Natural killer cell treated with Interleukin-12 subunit alpha and Interleukin-12 subunit beta and Interleukin-15 and Interleukin-18, amount 100 ng/mL, for 72 hours (primary cell): ENCODE data around the gene TMEM100. TPM values are rescaled to one million over a fixed set of nuclear protein-coding genes. Genes with fewer than 3 reads are reported as not detected.

Source experiments
- ATAC-seq, 2 donors: fragments of 150-1000 bp; cut with Tn5 transposase in 1 of 2; sonication (Bioruptor Pico), chemical (Tn5 transposase) in 1 of 2; 2 replicates each; pipeline ENCODE4 v1.10.0; 2021
- DNase-seq: peaks from one replicate; pipeline ENCODE4 v3.0.0; 2022; ENCODE audit warnings: low spot score
- H3K27ac Mint-ChIP-seq, 2 donors: 1 replicate in 1 of 2; 2 replicates in 1 of 2; pipeline ENCODE4 v1.8.0; 2022; ENCODE audit warnings: mixed read lengths in 2 of 2, mild to moderate bottlenecking in 1 of 2, moderate library complexity in 1 of 2
- H3K27me3 Mint-ChIP-seq, 2 donors: 1 replicate in 1 of 2; 2 replicates in 1 of 2; pipeline ENCODE4 v1.8.0; 2022; ENCODE audit warnings: mixed read lengths in 2 of 2
- H3K36me3 Mint-ChIP-seq: one replicate; pipeline ENCODE4 v1.8.0; 2022; ENCODE audit warnings: mixed read lengths
- H3K4me1 Mint-ChIP-seq, 2 donors: 1 replicate in 1 of 2; 2 replicates in 1 of 2; pipeline ENCODE4 v1.8.0; 2022; ENCODE audit warnings: low read depth in 2 of 2, mixed read lengths in 2 of 2, mild to moderate bottlenecking in 1 of 2
- H3K4me3 Mint-ChIP-seq: one replicate; pipeline ENCODE4 v1.8.0; 2022; ENCODE audit warnings: mixed read lengths
- H3K9me3 Mint-ChIP-seq: 2 replicates; pipeline ENCODE4 v1.8.0; 2022; ENCODE audit warnings: mixed read lengths
- total RNA-seq, 2 donors: library from RNA; stranded (reverse); gene quantifications; one replicate each; pipeline ENCODE4 v1.2.3, GENCODE V29; 2022

The TMEM100 gene
- total RNA-seq, 2 donors from 2014 or later: not detected

DNA sequence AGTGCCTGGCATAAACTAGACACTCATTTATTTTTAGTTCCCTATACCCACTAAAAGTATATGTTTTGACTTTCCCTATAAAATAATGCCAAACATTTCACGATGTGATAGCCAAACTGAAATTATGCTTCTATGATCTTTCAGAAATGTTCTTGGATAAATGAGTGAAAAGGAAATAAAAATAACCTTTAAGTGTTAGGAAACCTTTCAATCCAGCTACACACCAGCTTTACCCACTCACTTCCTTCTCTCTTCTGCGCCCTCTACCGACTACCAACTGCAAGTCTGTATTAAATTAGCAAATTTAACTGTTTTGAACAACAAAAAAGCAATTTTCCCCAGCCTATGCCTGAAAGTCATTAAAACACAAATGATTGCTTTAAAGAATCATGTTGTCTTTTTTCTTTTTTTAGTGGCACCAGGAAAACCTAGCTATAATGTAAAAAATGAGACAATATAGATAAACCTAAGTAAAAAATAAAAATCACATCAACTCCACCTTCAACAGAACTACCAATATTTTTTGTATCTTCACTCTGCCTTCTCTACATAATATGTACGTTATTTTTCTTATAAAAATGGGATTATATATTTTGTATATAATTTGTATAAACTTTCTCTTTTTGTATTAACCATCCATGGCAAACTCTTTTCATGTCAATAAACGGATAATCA, 13.2 kb upstream of the TMEM100 start:
- no peaks in the 10 kb centered on the region for H3K9me3 Mint-ChIP-seq
- peaks cover 29 to 36% of the 10 kb centered on the region in 2 donors for H3K27me3 Mint-ChIP-seq
- peaks cover 0 to 10% of the 10 kb centered on the region in 2 donors for H3K4me1 Mint-ChIP-seq
- no peaks in the 10 kb centered on the region for H3K36me3 Mint-ChIP-seq
- H3K4me3 Mint-ChIP-seq: no peak overlapping the region
- ATAC-seq: no peak
- no peak for DNase-seq
- H3K27ac Mint-ChIP-seq: no peak overlapping the region

DNA sequence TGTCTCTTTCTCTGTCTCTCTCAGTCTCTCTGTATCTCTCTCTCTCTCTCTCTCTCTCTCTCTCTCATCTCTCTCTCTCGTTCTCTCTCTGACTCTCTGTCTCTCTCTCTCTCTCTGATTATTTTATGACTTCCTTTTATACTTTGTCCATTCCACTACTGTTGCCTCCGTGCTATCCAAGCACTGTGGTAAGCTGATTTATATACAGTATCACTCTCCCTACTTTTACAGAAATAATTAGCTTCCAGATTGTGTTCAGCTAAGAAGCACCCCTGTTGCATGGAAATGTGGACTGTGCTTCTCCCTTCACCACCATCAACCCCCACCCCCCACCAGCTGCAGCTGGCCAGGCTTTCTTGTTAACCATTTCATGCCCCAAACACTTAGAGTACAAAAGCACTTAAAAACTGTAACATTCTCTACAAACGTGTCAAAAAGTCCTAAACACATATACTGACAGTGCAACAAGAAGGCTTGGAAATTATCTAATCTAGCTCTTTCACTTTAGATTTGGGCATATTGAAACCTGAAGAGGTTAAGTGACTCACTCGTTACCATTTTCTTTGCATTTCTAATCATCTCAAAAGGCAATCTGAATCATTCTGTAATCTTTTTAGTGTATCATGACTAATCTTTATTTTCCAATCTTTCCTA, 11.6 kb upstream of the TMEM100 start:
- DNase-seq (no peak), ATAC-seq (peak in 1 of 2 donors; percentile 78)
- Mint-ChIP-seq H3K27me3 (peaks cover 24 to 27% of the 10 kb centered on the region in 2 donors), H3K4me3 (peak overlapping the region; percentile 72), H3K9me3 (no peaks in the 10 kb centered on the region), H3K4me1 (peaks cover 0 to 10% of the 10 kb centered on the region in 2 donors), H3K27ac (peak overlapping the region in 1 of 2 donors; percentile 61), H3K36me3 (no peaks in the 10 kb centered on the region)

DNA sequence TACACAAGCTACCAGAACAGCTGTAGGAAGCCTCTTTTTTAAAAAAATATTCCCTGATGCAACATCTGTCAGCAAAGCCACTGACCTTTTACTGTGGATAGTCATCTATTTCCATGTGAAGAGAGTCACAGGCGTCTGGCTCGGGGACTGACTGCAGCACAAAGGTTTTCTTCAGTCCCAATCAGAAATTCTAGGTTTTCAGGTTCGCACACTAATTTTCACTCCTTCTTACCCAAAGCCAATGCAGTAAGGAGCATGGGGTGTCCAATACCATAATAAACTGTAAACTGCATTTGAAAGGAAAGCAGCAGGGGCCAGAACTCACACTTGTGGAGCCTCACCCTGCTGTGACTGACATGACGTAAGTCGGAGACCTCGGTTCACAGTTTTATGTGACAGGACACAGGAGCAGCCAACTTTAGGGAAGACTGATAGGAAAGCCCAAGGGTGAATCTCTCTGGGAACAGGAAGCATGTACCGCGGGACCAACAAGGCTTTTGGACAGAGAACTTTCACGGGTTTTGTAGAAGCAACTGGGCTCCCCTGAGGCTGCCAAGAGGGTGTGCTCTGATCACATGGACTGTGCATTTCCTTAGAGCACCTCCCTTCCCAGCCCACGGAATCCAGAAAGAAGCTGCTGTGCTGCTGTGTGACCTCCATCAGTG, 9.1 kb upstream of the TMEM100 start:
- Mint-ChIP-seq H3K27me3 (peaks cover 37 to 45% of the 10 kb centered on the region in 2 donors), H3K27ac (no peak overlapping the region), H3K4me1 (peaks cover 0 to 10% of the 10 kb centered on the region in 2 donors), H3K4me3 (no peak overlapping the region), H3K36me3 (no peaks in the 10 kb centered on the region), H3K9me3 (no peaks in the 10 kb centered on the region)
- DNase-seq: no peak
- no peak for ATAC-seq

DNA sequence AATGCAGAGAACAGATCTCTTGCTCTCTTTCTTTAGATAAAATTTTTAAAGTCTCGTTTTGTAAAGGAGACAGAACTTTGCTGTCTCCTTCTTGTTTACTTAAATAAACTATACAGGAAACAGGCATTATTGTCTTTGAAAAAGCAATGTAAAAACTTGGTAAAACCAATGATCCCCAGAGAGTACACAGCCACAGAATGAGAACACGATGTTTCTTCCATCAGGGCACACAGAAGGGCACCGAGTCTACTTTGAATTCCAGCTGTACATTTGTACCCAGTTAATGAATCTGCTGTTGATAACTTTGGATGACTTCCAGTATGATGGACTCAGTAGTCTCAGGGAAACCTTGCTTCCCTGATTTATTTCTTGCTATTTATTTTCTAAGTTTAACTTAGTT, 8.1 kb upstream of the TMEM100 start:
- no peak for ATAC-seq

DNA sequence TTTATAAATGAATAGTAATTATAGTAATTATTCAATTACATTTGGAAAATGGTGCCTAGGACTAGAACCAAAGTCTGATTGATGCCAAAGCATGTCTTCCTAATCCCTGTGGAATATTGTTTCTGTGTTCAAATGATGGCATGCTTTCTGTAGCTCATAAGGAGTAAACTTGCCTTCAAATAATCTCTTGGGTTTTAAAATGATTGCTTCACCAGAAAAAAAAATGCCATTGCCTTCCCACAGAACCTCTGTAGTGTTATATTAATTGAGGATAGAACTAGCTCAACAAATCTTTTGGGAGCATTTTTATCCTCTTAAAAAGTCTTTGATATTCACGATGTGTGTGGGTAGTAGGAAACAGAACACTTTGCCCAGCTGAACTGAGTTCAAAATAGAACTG, 7.7 kb upstream of the TMEM100 start:
- H3K9me3 Mint-ChIP-seq: no peaks in the 10 kb centered on the region
- no peak overlapping the region for H3K4me3 Mint-ChIP-seq
- H3K27me3 Mint-ChIP-seq: peaks cover 39 to 49% of the 10 kb centered on the region in 2 donors
- DNase-seq (no peak), ATAC-seq (no peak)
- no peaks in the 10 kb centered on the region for H3K36me3 Mint-ChIP-seq
- no peak overlapping the region for H3K27ac Mint-ChIP-seq
- H3K4me1 Mint-ChIP-seq: peaks cover 0 to 10% of the 10 kb centered on the region in 2 donors

More for the DNA sequence above, 8.1 kb upstream of the TMEM100 start:
- H3K9me3 Mint-ChIP-seq: no peaks in the 10 kb centered on the region
- peaks cover 40 to 49% of the 10 kb centered on the region in 2 donors for H3K27me3 Mint-ChIP-seq
- H3K27ac Mint-ChIP-seq: no peak overlapping the region
- H3K4me3 Mint-ChIP-seq: no peak overlapping the region
- H3K36me3 Mint-ChIP-seq: no peaks in the 10 kb centered on the region
- no peak for DNase-seq
- peaks cover 0 to 10% of the 10 kb centered on the region in 2 donors for H3K4me1 Mint-ChIP-seq

DNA sequence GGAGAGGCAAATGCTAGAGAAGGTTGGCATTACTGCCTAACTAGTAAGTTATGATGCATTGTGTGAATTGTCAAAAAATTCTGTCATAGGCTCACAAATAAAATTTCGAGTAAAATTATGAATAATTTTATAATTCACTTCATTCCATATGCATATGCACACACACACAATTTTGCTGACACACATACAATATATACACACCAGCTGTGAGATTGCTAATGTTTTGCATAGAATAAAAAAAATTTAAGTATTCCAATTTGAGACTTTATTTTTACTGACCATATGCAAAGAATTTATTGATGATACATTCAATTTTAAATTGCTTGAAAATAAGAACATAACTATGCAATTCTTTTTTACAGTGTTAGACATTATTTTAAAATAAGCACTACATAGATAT, 6.8 kb upstream of the TMEM100 start:
- Mint-ChIP-seq H3K27me3 (peaks cover 43 to 54% of the 10 kb centered on the region in 2 donors), H3K27ac (no peak overlapping the region), H3K4me3 (no peak overlapping the region), H3K36me3 (no peaks in the 10 kb centered on the region), H3K9me3 (no peaks in the 10 kb centered on the region), H3K4me1 (peaks cover 0 to 9% of the 10 kb centered on the region in 2 donors)
- ATAC-seq: no peak
- DNase-seq: no peak

DNA sequence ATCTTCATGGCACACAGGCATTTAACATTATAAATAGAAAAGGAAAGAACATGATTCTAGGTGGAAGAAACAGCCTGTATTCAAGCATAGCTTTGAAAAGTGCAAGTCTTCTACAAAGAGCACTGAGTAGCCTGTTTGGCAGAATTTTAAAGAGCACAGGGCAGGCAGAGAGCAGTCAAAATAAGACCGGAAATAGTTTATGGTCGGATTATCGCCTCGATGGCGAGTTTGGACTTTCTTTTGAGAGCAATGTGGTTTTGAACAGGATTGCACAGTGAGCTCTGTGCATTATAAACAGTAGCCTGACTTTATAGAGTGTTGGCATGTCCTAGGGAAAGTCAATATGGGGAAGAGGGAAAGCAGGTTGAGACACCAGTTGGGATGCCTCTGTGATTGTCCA, 6.2 kb upstream of the TMEM100 start:
- Mint-ChIP-seq H3K27me3 (peaks cover 38 to 48% of the 10 kb centered on the region in 2 donors), H3K4me1 (peaks cover 0 to 2% of the 10 kb centered on the region in 2 donors), H3K9me3 (no peaks in the 10 kb centered on the region), H3K4me3 (no peak overlapping the region), H3K36me3 (no peaks in the 10 kb centered on the region), H3K27ac (no peak overlapping the region)
- ATAC-seq (no peak), DNase-seq (no peak)

DNA sequence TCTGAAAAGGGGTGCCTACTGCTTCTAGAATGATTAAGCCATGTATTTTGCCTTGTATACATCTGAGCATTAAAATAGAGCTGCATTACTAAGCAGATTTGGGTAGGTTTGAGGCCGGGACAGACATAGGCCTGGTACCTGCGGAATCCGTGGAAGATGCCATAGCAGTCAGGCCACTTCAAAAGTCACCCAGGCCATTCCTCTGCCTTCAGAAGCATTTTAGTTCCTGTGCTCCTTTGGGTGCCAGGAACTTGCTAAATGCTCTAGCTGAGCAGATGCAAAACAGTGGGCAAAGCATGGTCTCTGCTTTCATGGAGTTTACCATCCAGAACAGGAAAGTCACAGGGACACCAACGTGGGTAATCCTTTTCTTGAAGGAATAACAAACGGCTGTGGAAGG, 5.7 kb upstream of the TMEM100 start:
- Mint-ChIP-seq H3K27ac (no peak overlapping the region), H3K4me1 (no peaks in the 10 kb centered on the region), H3K9me3 (no peaks in the 10 kb centered on the region), H3K36me3 (no peaks in the 10 kb centered on the region), H3K4me3 (no peak overlapping the region), H3K27me3 (peaks cover 36 to 46% of the 10 kb centered on the region in 2 donors)
- ATAC-seq (no peak), DNase-seq (no peak)

DNA sequence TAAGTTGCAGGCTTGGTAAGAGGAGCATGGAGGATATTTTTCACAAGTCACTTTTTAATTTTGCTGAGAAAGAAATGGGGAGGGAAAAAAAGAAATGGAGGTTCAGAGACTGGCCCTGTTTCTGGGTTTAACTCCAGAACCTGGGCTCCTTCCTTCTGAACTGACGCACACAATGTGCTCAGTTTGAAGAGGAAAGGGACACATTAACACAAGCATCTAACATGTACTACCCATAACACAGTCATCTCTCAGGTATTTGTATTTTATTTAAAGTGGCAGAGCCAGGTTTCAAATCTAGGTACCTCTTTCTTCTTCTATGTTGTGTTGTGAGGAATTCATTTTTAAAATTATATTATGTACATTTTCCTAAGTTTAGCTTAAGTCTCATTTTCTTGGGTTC, 5.3 kb upstream of the TMEM100 start:
- no peaks in the 10 kb centered on the region for H3K36me3 Mint-ChIP-seq
- H3K4me3 Mint-ChIP-seq: no peak overlapping the region
- DNase-seq (no peak), ATAC-seq (no peak)
- no peaks in the 10 kb centered on the region for H3K9me3 Mint-ChIP-seq
- H3K4me1 Mint-ChIP-seq: no peaks in the 10 kb centered on the region
- H3K27ac Mint-ChIP-seq: no peak overlapping the region
- H3K27me3 Mint-ChIP-seq: peaks cover 37 to 45% of the 10 kb centered on the region in 2 donors

DNA sequence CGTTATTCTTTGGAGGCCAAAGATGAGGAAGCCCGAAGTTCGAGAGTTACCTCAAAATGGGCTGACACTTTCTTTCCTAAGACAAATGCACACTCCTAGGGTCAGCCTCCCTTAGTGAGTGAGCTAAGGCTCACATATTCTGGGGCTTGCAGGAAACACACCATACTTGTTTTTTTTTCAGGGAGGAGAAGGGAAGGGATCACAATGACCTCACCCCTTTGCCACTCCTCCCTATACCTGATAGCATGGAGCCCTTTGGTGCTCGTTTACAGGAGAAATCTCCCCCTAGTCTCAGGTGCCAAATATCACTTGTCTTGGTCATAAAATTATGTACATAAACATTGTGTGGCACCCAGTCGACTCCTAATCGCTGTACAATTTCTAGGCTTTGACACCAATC, 4.6 kb upstream of the TMEM100 start:
- Mint-ChIP-seq H3K4me1 (no peaks in the 10 kb centered on the region), H3K4me3 (no peak overlapping the region), H3K27ac (no peak overlapping the region), H3K27me3 (peaks cover 38 to 45% of the 10 kb centered on the region in 2 donors), H3K36me3 (no peaks in the 10 kb centered on the region), H3K9me3 (no peaks in the 10 kb centered on the region)
- no peak for DNase-seq
- ATAC-seq: no peak

DNA sequence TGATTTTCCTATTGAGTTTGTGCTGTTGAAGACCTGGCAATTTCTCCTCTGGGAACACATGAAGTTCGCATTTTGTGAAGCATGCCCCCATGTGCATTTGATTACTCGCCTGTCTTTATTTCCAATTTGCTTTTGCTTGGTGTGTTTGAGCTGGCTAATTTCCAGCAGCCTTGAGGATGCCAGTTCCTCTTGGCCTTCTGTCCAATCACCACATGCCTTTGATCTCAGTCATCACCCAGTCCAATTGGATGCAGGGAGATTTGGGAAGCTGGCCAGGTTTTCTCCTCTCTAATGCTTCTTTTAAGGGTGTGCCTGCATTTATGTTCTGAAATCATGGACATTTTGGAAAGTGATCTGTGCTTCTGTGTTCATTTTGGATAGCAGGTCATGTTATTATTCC, 3.8 kb upstream of the TMEM100 start:
- no peak overlapping the region for H3K4me3 Mint-ChIP-seq
- no peak overlapping the region for H3K27ac Mint-ChIP-seq
- peaks cover 37 to 46% of the 10 kb centered on the region in 2 donors for H3K27me3 Mint-ChIP-seq
- ATAC-seq (no peak), DNase-seq (no peak)
- no peaks in the 10 kb centered on the region for H3K36me3 Mint-ChIP-seq
- no peaks in the 10 kb centered on the region for H3K4me1 Mint-ChIP-seq
- no peaks in the 10 kb centered on the region for H3K9me3 Mint-ChIP-seq

DNA sequence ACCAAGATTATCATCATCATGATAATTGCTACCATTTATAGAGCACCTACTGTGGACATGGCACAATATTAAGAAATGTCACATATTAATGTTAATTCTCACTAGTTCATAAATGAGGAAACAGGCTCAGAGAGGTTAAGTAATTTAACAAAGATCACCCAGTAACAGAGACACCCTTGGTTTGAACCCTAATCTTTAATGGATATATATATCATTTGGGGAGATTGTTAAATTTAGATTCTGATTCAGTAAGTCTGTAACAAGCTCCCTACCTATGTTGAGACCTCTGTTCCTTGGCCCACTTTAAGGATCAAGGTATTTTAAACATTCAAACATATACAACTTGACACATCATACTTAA, 804 bp upstream of the TMEM100 start:
- Mint-ChIP-seq H3K36me3 (no peaks in the 10 kb centered on the region), H3K27ac (no peak overlapping the region), H3K4me3 (no peak overlapping the region), H3K4me1 (no peaks in the 10 kb centered on the region), H3K27me3 (peaks cover 36 to 51% of the 10 kb centered on the region in 2 donors), H3K9me3 (no peaks in the 10 kb centered on the region)
- ATAC-seq: no peak
- no peak for DNase-seq

DNA sequence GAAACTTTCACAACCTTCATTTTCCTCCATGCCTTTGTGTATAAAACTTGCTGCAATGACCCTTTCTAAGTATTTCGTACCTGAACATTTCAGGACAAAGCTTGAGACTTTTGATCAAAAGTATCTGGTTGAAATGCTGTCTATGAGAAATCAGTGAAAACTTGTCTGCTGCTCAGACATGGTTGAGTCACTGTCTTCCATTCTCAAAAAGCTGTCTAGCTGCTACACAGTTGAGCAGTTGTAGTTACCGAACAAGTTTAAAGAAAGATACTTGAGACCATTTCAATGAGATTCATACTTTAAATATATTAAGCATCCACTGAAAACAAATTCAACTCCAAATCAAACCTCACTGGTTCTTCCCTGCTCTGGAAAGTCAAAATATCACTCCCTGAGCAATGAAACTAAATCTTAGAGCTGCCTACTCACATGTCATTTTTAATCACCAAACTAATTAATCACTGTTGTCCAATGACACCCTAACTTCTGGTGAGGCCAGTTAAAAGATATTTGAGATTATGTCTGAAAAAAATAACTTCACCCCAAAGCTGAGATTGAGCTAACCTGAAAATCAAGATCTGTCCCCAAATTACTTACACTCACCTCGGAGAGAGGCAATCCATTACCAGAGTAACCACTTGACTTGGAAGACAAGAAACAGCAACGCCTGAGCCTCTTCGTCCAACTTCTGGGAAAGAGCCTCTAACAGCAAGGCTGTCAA, 488 bp downstream of the TMEM100 start:
- DNase-seq (no peak), ATAC-seq (no peak)
- no peak overlapping the region for H3K4me3 Mint-ChIP-seq
- H3K36me3 Mint-ChIP-seq: no peaks in the 10 kb centered on the region
- H3K4me1 Mint-ChIP-seq: no peaks in the 10 kb centered on the region
- H3K27me3 Mint-ChIP-seq: peaks cover 31 to 47% of the 10 kb centered on the region in 2 donors
- H3K27ac Mint-ChIP-seq: no peak overlapping the region
- H3K9me3 Mint-ChIP-seq: no peaks in the 10 kb centered on the region
